ENCODE results near the gene ADAM8.
"Not testable (repeated sequence)": the region's sequence is repeated elsewhere in the genome, so short reads cannot be mapped to it uniquely, and the experiment has no call there.

The ADAM8 gene

GRCh38 chr10:133224756-133225372 lies 51.8 kb downstream of the ADAM8 start:
- TF ChIP-seq CTCF (conservative IDR thresholded peaks at IDR 0.05; ENCODE audit: low read depth, low read length): no peak
- DNase-seq (ENCODE audit: low read depth): no peak
- H3K4me3 ChIP-seq (ENCODE audit: low read length): no peak overlapping the region

- no peak for TF ChIP-seq CTCF (conservative IDR thresholded peaks at IDR 0.05; ENCODE audit: low read depth, low read length)
- no peak for DNase-seq (ENCODE audit: low read depth)
- H3K4me3 ChIP-seq (ENCODE audit: low read length): no peak overlapping the region
Measured at GRCh38 chr10:133224076-133224475, 52.6 kb downstream of the ADAM8 start.

- DNase-seq (ENCODE audit: low read depth); H3K4me3 ChIP-seq (ENCODE audit: low read length): not testable (repeated sequence)
Measured at GRCh38 chr10:133221756-133222155, 54.9 kb downstream of the ADAM8 start.

- TF ChIP-seq CTCF (conservative IDR thresholded peaks at IDR 0.05; ENCODE audit: low read depth, low read length): no peak
- no peak overlapping the region for H3K4me3 ChIP-seq (ENCODE audit: low read length)
- no peak for DNase-seq (ENCODE audit: low read depth)
Measured at GRCh38 chr10:133221331-133221730, 55.3 kb downstream of the ADAM8 start.

GRCh38 chr10:133219782-133220181 lies 56.9 kb downstream of the ADAM8 start:
- no peak for DNase-seq (ENCODE audit: low read depth)
- TF ChIP-seq CTCF (conservative IDR thresholded peaks at IDR 0.05; ENCODE audit: low read depth, low read length): no peak
- H3K4me3 ChIP-seq (ENCODE audit: low read length): no peak overlapping the region

GRCh38 chr10:133218891-133219290 lies 57.8 kb downstream of the ADAM8 start:
- no peak for DNase-seq (ENCODE audit: low read depth)
- TF ChIP-seq CTCF (conservative IDR thresholded peaks at IDR 0.05; ENCODE audit: low read depth, low read length): no peak
- H3K4me3 ChIP-seq (ENCODE audit: low read length): no peak overlapping the region

- DNase-seq (ENCODE audit: low read depth): no peak
- TF ChIP-seq CTCF (conservative IDR thresholded peaks at IDR 0.05; ENCODE audit: low read depth, low read length): no peak
- no peak overlapping the region for H3K4me3 ChIP-seq (ENCODE audit: low read length)
Measured at GRCh38 chr10:133217800-133218589, 58.7 kb downstream of the ADAM8 start.
